Measurements from ENCODE around the gene C9orf50.

C9orf50 gene

DNA sequence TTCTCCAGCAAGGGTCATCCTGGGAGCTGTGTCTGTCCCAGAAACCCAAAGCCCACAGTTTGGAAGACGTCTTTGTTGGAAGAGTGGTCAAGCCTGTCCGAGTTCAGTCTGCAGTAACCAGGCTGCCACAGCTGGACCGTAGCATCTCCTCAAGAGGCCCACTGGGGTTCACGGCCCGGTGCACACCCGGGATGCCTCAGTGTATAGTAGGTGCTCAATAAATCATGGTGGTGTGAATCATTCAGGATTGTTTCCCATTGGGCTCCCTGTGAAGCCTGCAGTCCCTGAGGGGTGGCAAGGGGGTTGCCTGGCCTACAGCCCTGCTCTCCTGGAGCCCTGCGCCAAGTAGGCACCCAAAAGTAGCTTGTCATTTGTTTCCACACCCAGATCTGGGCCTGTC lies 34.3 kb upstream of the C9orf50 start:
- H3K27ac ChIP-seq: no peak overlapping the region
- TF ChIP-seq, protein P1, sequence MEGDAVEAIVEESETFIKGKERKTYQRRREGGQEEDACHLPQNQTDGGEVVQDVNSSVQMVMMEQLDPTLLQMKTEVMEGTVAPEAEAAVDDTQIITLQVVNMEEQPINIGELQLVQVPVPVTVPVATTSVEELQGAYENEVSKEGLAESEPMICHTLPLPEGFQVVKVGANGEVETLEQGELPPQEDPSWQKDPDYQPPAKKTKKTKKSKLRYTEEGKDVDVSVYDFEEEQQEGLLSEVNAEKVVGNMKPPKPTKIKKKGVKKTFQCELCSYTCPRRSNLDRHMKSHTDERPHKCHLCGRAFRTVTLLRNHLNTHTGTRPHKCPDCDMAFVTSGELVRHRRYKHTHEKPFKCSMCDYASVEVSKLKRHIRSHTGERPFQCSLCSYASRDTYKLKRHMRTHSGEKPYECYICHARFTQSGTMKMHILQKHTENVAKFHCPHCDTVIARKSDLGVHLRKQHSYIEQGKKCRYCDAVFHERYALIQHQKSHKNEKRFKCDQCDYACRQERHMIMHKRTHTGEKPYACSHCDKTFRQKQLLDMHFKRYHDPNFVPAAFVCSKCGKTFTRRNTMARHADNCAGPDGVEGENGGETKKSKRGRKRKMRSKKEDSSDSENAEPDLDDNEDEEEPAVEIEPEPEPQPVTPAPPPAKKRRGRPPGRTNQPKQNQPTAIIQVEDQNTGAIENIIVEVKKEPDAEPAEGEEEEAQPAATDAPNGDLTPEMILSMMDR (conservative IDR thresholded peaks at IDR 0.05): no peak
- TF ChIP-seq ZFX (IDR thresholded peaks at IDR 0.05): no peak

DNA sequence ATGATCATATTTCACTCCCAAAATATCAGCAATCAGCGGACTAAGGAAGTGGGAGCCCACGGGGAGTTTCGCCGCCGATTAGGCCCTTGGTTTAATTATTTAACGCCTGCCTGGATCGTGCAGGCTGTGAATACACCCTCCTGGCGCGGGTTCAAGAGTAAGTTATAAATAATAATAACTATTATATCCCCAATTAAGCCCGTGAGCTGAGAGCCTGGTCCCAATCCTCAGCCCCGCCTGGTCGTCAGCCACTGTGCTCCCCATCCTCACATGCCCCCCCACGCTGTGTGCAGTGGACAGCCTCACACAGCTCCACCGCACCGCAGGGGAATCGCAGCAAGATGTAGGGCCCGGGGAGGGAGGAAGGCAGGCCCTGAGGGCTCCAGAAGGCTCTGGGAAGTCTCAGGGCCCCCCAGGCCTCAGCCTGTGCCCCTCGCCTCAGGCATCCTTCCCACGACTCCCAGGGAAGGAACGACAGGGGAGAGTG lies 33.7 kb upstream of the C9orf50 start:
- H3K27ac ChIP-seq: no peak overlapping the region
- TF ChIP-seq, protein P1 (conservative IDR thresholded peaks at IDR 0.05): no peak
- TF ChIP-seq ZFX (IDR thresholded peaks at IDR 0.05): no peak

DNA sequence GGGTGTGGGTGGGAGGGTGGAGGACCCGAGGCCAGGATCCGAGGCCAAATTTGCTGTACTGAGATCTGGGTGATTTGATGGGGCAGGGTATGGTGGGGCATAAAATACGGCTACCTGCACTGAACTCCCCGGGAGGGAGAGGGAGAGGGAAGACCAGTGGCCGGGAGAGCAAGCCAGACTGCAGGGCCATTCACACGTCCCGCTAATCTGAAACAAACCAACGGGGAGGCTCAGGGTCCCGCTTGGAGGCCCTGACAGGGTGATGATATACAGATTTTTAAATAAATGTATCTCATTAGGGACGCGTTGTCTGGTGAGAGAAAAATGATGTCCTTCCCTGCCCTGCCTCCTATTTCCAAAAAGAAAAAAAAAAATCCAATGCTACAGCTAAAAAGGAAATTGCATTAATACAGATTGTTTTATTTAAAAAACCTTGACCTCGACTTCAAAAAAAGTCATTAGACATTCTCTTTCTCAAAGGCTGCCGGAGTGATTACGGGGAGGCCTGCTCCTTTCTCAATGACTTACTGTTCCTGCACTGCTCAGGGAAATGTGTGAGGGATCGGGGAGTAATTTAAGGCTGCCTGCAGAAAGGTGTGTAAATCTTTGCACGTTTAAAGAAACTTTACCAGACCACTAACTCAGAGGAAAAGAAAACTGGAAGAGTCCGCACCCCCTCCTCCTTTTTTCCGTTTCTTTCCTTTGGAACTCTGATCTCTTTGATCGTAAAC lies 33.1 kb upstream of the C9orf50 start:
- TF ChIP-seq ZFX (IDR thresholded peaks at IDR 0.05): no peak
- TF ChIP-seq, protein P1 (conservative IDR thresholded peaks at IDR 0.05): no peak
- H3K27ac ChIP-seq: no peak overlapping the region

DNA sequence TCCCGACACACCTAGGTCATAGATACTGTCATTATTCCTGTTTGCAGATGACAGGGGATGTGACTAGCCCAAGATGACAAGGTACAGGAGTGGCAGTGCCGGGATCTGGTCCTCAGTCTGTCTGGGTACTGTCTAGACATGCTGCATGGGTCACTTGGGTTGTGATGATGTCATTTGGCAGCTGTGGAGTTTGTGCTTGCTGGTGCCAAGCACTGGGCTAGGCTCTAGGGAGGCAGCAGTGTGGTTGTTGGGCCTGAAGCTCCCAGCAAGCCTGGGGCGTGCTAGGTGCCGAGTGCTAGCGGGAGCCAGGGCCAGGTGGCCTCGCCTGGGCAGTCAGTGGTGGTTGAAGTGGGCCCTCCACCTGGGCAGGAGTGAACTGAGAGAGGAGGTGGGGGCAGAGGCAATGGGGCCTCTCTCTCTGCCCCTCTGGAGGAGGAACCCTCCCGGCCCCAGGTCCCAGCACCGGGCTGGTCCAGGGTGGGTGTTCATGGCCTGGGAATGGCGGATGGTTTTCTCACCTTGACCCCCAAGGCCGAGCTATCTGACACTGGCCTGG lies 29.9 kb upstream of the C9orf50 start:
- H3K27ac ChIP-seq: no peak overlapping the region
- TF ChIP-seq, protein P1 (conservative IDR thresholded peaks at IDR 0.05): no peak
- no peak for TF ChIP-seq ZFX (IDR thresholded peaks at IDR 0.05)

DNA sequence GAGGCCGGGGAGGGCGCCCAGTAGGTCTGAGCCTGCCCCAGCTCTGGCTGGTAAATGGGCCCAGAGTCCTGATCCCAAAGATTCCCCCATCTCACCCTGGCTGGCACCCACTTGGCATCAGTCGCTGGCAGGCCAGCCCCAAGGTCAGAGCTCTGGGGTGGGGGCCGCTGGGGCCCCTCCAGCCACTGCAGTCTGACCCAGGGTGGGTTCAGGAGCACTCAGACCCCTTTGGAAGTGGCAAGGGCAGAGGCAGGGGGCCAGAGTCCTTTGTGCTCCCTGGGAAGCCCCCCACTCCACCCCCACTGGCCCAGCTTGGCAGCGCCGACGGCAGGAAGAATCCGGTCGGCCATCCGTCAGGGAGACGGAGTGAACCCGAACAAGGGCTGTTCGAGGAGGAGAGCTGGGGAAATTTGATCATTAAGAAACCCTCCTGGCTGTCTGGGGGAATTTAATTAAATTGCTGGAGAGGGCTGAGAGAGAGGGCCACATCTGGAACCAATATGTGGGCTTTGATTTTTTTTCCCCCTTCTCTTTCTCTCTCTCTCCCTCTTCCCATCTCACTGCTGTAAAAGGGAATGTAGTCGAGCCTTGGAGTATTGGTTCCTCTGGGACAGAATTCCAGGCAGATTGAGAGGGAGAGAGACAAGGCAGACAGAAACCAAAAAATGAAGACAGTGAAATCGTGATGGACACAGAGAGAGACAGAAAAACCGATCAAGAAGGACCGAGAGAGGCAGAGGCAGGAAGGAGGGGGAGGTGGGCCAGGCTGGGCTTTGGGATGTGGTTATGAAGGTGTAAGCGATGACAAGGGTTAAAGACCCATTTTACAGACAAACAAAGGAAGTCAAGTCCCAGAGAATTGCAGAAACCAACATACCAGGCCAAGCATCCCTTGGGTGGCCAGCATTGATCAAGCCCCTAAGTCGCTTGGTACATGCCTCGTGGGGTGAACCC lies 29.1 kb upstream of the C9orf50 start:
- no peak overlapping the region for H3K27ac ChIP-seq

DNA sequence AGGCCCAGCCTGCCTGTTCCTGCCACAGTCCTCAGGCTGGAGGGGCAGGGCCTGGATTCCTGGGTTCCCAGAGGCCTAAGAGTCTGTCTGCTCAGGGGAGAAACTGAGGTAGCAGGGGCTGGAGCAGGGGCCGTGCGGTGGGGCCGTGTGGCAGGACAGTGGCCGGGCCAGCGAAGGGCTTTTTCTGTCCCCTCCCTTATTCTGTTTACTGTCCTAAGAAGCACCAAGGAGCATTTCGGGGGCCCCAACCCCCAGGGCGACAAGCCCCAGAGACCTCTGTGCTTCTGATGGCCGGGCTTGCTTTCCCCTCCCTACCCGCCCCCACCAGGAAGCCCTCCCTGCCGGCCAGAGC lies 27.8 kb upstream of the C9orf50 start:
- no peak for TF ChIP-seq ZFX (IDR thresholded peaks at IDR 0.05)
- TF ChIP-seq, protein P1 (conservative IDR thresholded peaks at IDR 0.05): no peak
- H3K27ac ChIP-seq: no peak overlapping the region

More for the DNA sequence above, 29.1 kb upstream of the C9orf50 start:
- TF ChIP-seq, protein P1 (conservative IDR thresholded peaks at IDR 0.05): no peak
- no peak for TF ChIP-seq ZFX (IDR thresholded peaks at IDR 0.05)

Measured in C4-2B (cell line).